Measurements from ENCODE around the gene SLC2A5. TPM values are rescaled to one million over a fixed set of nuclear protein-coding genes. Genes with fewer than 3 reads are reported as not detected.

Gene SLC2A5
- total RNA-seq, 4 donors from 2014 or later, result 0.16 to 2.7 (median 0.39) TPM

DNA sequence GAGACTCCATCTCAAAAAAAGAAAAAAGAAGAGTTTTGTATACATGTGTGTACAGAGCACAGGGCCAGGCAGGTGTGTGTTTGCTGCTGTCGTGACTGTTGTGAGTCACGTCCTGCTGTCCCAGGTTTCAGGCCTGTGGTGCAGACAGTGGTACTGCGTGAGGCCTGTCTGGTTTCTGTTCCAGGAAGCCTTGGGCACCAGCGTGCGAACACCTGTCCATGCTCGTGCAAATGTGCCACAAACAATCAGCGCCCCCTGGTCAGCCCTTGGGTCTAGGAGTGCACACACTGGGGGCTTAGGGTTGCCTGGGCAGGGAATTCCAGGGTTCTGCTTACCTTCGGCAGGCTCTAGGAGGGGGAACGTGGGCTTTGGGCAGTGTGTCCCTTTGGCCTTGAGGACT is 42.5 kb upstream of the SLC2A5 start:
- no peak overlapping the region for H3K27ac ChIP-seq
- WGBS, 2 donors (ENCODE audit: low coverage in 1 of 2), result no CpG with 5 or more reads among the region's 9 CpGs

GRCh38 chr1:9111357-9111691 is 41.9 kb upstream of the SLC2A5 start:
- no peaks in the 10 kb centered on the region for H3K9me3 ChIP-seq
- peaks cover 0 to 34% of the 10 kb centered on the region in 2 donors for H3K36me3 ChIP-seq
- TF ChIP-seq, protein P1, sequence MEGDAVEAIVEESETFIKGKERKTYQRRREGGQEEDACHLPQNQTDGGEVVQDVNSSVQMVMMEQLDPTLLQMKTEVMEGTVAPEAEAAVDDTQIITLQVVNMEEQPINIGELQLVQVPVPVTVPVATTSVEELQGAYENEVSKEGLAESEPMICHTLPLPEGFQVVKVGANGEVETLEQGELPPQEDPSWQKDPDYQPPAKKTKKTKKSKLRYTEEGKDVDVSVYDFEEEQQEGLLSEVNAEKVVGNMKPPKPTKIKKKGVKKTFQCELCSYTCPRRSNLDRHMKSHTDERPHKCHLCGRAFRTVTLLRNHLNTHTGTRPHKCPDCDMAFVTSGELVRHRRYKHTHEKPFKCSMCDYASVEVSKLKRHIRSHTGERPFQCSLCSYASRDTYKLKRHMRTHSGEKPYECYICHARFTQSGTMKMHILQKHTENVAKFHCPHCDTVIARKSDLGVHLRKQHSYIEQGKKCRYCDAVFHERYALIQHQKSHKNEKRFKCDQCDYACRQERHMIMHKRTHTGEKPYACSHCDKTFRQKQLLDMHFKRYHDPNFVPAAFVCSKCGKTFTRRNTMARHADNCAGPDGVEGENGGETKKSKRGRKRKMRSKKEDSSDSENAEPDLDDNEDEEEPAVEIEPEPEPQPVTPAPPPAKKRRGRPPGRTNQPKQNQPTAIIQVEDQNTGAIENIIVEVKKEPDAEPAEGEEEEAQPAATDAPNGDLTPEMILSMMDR (IDR thresholded peaks at IDR 0.05), result no peak
- TF ChIP-seq POLR2A (IDR thresholded peaks at IDR 0.05) (no peak), EP300 (IDR thresholded peaks at IDR 0.05) (no peak), POLR2AphosphoS5 (IDR thresholded peaks at IDR 0.05) (no peak)
- H3K4me3 ChIP-seq, result no peak overlapping the region
- WGBS, 2 donors (ENCODE audit: low coverage in 1 of 2), result 80 to 96% methylated on average over 1 to 5 of the region's 13 CpGs
- no peak overlapping the region for H3K27ac ChIP-seq
- ATAC-seq, result no peak
- H3K27me3 ChIP-seq, result no peaks in the 10 kb centered on the region
- H3K4me1 ChIP-seq, result peaks cover 0 to 22% (median 0%) of the 10 kb centered on the region in 3 donors

More for the DNA sequence above, 42.5 kb upstream of the SLC2A5 start:
- no peak overlapping the region for H3K4me3 ChIP-seq
- ATAC-seq, result no peak
- H3K9me3 ChIP-seq, result no peaks in the 10 kb centered on the region
- TF ChIP-seq POLR2A (IDR thresholded peaks at IDR 0.05) (no peak), POLR2AphosphoS5 (IDR thresholded peaks at IDR 0.05) (no peak), EP300 (IDR thresholded peaks at IDR 0.05) (no peak)
- TF ChIP-seq, protein P1 (IDR thresholded peaks at IDR 0.05), result no peak
- peaks cover 0 to 19% (median 0%) of the 10 kb centered on the region in 3 donors for H3K4me1 ChIP-seq
- H3K36me3 ChIP-seq, result peaks cover 0 to 34% of the 10 kb centered on the region in 2 donors
- no peaks in the 10 kb centered on the region for H3K27me3 ChIP-seq

- Histone ChIP-seq H3K27me3 (no peaks in the 10 kb centered on the region), H3K36me3 (peaks cover 0 to 35% of the 10 kb centered on the region in 2 donors), H3K4me3 (no peak overlapping the region), H3K9me3 (no peaks in the 10 kb centered on the region), H3K4me1 (peaks cover 0 to 22% (median 0%) of the 10 kb centered on the region in 3 donors), H3K27ac (no peak overlapping the region)
- 23 to 50% methylated on average over 2 to 3 of the region's 18 CpGs for WGBS, 2 donors (ENCODE audit: low coverage in 1 of 2)
- ATAC-seq, result peak; percentile 90
- TF ChIP-seq, protein P1 (IDR thresholded peaks at IDR 0.05), result peak in 3 of 4 experiments; percentile 91 to 92 (median 92)
- TF ChIP-seq EP300 (IDR thresholded peaks at IDR 0.05), result no peak
- TF ChIP-seq POLR2AphosphoS5 (IDR thresholded peaks at IDR 0.05), result peak; percentile 22
Observed at GRCh38 chr1:9110669-9111356, 41.4 kb upstream of the SLC2A5 start.

GRCh38 chr1:9108056-9108665 is 38.7 kb upstream of the SLC2A5 start:
- Histone ChIP-seq H3K4me1 (peaks cover 0 to 22% (median 0%) of the 10 kb centered on the region in 3 donors), H3K4me3 (no peak overlapping the region), H3K9me3 (no peaks in the 10 kb centered on the region), H3K27ac (no peak overlapping the region), H3K36me3 (peaks cover 0 to 60% of the 10 kb centered on the region in 2 donors), H3K27me3 (no peaks in the 10 kb centered on the region)
- ATAC-seq, result no peak
- TF ChIP-seq, protein P1 (IDR thresholded peaks at IDR 0.05), result no peak
- no peak for TF ChIP-seq EP300 (IDR thresholded peaks at IDR 0.05)
- 85 to 93% methylated on average over 2 to 6 of the region's 12 CpGs for WGBS, 2 donors (ENCODE audit: low coverage in 1 of 2)

DNA sequence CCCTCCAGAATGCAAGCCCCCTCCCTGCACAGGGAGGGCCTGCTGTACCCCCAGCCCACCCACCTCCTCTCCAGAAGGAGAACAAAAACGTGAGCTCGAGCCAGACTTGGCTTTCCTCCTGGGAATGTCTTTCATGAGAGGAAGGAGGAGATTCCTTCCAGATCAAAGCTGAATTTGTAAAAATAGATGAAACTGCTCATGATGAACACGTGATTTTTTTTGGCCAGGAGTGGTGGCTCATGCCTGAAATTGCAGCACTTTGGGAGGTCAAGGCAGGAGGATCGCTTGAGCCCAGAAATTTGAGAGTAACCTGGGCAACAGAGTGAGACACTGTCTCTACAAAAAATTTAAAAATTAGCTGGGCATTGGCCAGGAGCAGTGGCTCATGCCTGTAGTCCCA is 37.7 kb upstream of the SLC2A5 start:
- peaks cover 0 to 22% (median 0%) of the 10 kb centered on the region in 3 donors for H3K4me1 ChIP-seq
- H3K36me3 ChIP-seq, result peaks cover 0 to 71% of the 10 kb centered on the region in 2 donors
- H3K27me3 ChIP-seq, result no peaks in the 10 kb centered on the region
- no peak overlapping the region for H3K27ac ChIP-seq
- no peak for ATAC-seq
- TF ChIP-seq POLR2AphosphoS5 (IDR thresholded peaks at IDR 0.05), result no peak
- TF ChIP-seq EP300 (IDR thresholded peaks at IDR 0.05), result no peak
- TF ChIP-seq POLR2A (IDR thresholded peaks at IDR 0.05), result no peak
- TF ChIP-seq, protein P1 (IDR thresholded peaks at IDR 0.05), result no peak
- 0 to 17% methylated on average over 1 to 2 of the region's 4 CpGs for WGBS, 2 donors (ENCODE audit: low coverage in 1 of 2)
- H3K4me3 ChIP-seq, result no peak overlapping the region
- H3K9me3 ChIP-seq, result no peaks in the 10 kb centered on the region

Measured in gastroesophageal sphincter (tissue), 4 donors.